HEK293 (cell line): ENCODE measurements around the gene EFEMP1.

Source experiments
- CTCF ChIA-PET: fragments of 350-600 bp; formaldehyde crosslinking; extraction: SDS; loops from one replicate; lab custom pipeline; 2021; ENCODE audit warnings: antibody characterized with exemption; lab: Yijun Ruan, JAX
- POLR2A ChIA-PET: fragments of 300-600 bp; formaldehyde crosslinking; extraction: SDS; loops from one replicate; lab custom pipeline; 2020; ENCODE audit warnings: antibody characterized with exemption, inconsistent platforms; lab: Yijun Ruan, JAX
- H3K27ac ChIP-seq: fragments of 200-500 bp; sonication (Bioruptor generic); 2 replicates; pipeline ENCODE4 v1.5.1; 2014; ENCODE audit warnings: low read depth, low read length, control low read depth, inconsistent platforms; ENCODE audit errors: extremely low read depth
- H3K36me3 ChIP-seq, 2 experiments: fragments of 200-500 bp in 1 of 2; sonication (Bioruptor generic) in 1 of 2; 1 replicate in 1 of 2; 2 replicates in 1 of 2; pipeline ENCODE4 v1.5.1; 2014 to 2017; ENCODE audit warnings: inconsistent platforms in 2 of 2, low read length in 2 of 2; ENCODE audit not compliant: control insufficient read depth in 2 of 2, insufficient read depth in 1 of 2
- H3K4me1 ChIP-seq: fragments of 200-500 bp; sonication (Bioruptor generic); 2 replicates; pipeline ENCODE4 v1.5.1; 2014; ENCODE audit warnings: mild to moderate bottlenecking, low read length, inconsistent platforms; ENCODE audit not compliant: control insufficient read depth, insufficient read depth
- H3K4me3 ChIP-seq: 2 replicates; pipeline ENCODE4 v1.5.1; 2011; ENCODE audit warnings: low read depth, mild to moderate bottlenecking, control low read depth, low read length, moderate library complexity
- H3K9me3 ChIP-seq: fragments of 200-500 bp; sonication (Bioruptor generic); 2 replicates; pipeline ENCODE4 v1.5.1; 2014; ENCODE audit warnings: low read depth, low read length, inconsistent platforms; ENCODE audit not compliant: control insufficient read depth, insufficient read depth
- GFI1B ChIP-seq: fragments of 450-650 bp; formaldehyde crosslinking; IDR thresholded peaks from 2 replicates; pipeline ENCODE4 v1.5.1; 2016; ENCODE audit warnings: missing biosample characterization, missing genetic modification characterization
- HOXA7 ChIP-seq: sonication (generic); formaldehyde crosslinking; IDR thresholded peaks from 2 replicates; pipeline ENCODE4 v1.8.1; 2022; ENCODE audit warnings: missing genetic modification reagents, borderline replicate concordance
- MEIS1 ChIP-seq: sonication (generic); formaldehyde crosslinking; IDR thresholded peaks from 2 replicates; pipeline ENCODE4 v1.8.1; 2022; ENCODE audit warnings: missing genetic modification reagents, mild to moderate bottlenecking, borderline replicate concordance
- PRDM1 ChIP-seq: fragments of 450-650 bp; formaldehyde crosslinking; IDR thresholded peaks from 2 replicates; pipeline ENCODE4; 2016; ENCODE audit warnings: missing biosample characterization, missing genetic modification characterization
- REPIN1 ChIP-seq: fragments of 450-650 bp; formaldehyde crosslinking; IDR thresholded peaks from 2 replicates; pipeline ENCODE4 v1.5.1; 2017; ENCODE audit warnings: missing biosample characterization, missing genetic modification characterization, low read depth
- TRIM28 ChIP-seq: IDR thresholded peaks from 2 replicates; pipeline ENCODE4 v1.6.1; 2011; ENCODE audit warnings: low read length, control low read depth, borderline replicate concordance
- ZBTB17 ChIP-seq: fragments of 450-650 bp; formaldehyde crosslinking; IDR thresholded peaks from 2 replicates; pipeline ENCODE4 v1.5.1; 2016; ENCODE audit warnings: missing biosample characterization, missing genetic modification characterization
- ZNF114 ChIP-seq: fragments of 450-650 bp; formaldehyde crosslinking; IDR thresholded peaks from 2 replicates; pipeline ENCODE4 v1.5.0; 2017; ENCODE audit warnings: missing biosample characterization, missing genetic modification characterization
- ZNF132 ChIP-seq: fragments of 450-650 bp; formaldehyde crosslinking; IDR thresholded peaks from 2 replicates; pipeline ENCODE4 v1.5.1; 2017; ENCODE audit warnings: missing biosample characterization, missing genetic modification characterization, borderline replicate concordance
- ZNF155 ChIP-seq: fragments of 450-650 bp; formaldehyde crosslinking; IDR thresholded peaks from 2 replicates; pipeline ENCODE4 v1.5.1; 2016; ENCODE audit warnings: missing biosample characterization, missing genetic modification characterization
- ZNF23 ChIP-seq: fragments of 450-650 bp; formaldehyde crosslinking; IDR thresholded peaks from 2 replicates; pipeline ENCODE4 v1.5.1; 2016; ENCODE audit warnings: missing biosample characterization, missing genetic modification characterization, borderline replicate concordance
- ZNF248 ChIP-seq: fragments of 450-650 bp; formaldehyde crosslinking; IDR thresholded peaks from 2 replicates; pipeline ENCODE4 v1.5.1; 2017; ENCODE audit warnings: missing biosample characterization, missing genetic modification characterization
- ZNF366 ChIP-seq: fragments of 450-650 bp; formaldehyde crosslinking; conservative IDR thresholded peaks from 2 replicates; pipeline ENCODE4 v1.5.1; 2016; ENCODE audit warnings: missing biosample characterization, missing genetic modification characterization
- ZNF391 ChIP-seq: fragments of 450-650 bp; formaldehyde crosslinking; IDR thresholded peaks from 2 replicates; pipeline ENCODE4 v1.5.1; 2016; ENCODE audit warnings: low read depth, missing biosample characterization, missing genetic modification characterization, borderline replicate concordance
- ZNF404 ChIP-seq: fragments of 450-650 bp; formaldehyde crosslinking; IDR thresholded peaks from 2 replicates; pipeline ENCODE4 v1.5.1; 2017; ENCODE audit warnings: missing biosample characterization, missing genetic modification characterization
- ZNF48 ChIP-seq: fragments of 450-650 bp; formaldehyde crosslinking; IDR thresholded peaks from 2 replicates; pipeline ENCODE4 v1.5.1; 2016; ENCODE audit warnings: missing biosample characterization, missing genetic modification characterization
- ZNF529 ChIP-seq: fragments of 450-650 bp; formaldehyde crosslinking; IDR thresholded peaks from 2 replicates; pipeline ENCODE4 v1.5.1; 2017; ENCODE audit warnings: missing genetic modification characterization, missing biosample characterization; ENCODE audit not compliant: insufficient replicate concordance
- ZNF624 ChIP-seq: fragments of 450-650 bp; formaldehyde crosslinking; IDR thresholded peaks from 2 replicates; pipeline ENCODE4 v1.5.1; 2017; ENCODE audit warnings: missing biosample characterization, missing genetic modification characterization
- ZNF629 ChIP-seq: fragments of 450-650 bp; formaldehyde crosslinking; IDR thresholded peaks from 2 replicates; pipeline ENCODE4 v1.5.1; 2017; ENCODE audit warnings: missing biosample characterization, missing genetic modification characterization
- ZNF645 ChIP-seq: fragments of 450-650 bp; formaldehyde crosslinking; IDR thresholded peaks from 2 replicates; pipeline ENCODE4; 2016; ENCODE audit warnings: missing biosample characterization, missing genetic modification characterization
- ZNF658 ChIP-seq: fragments of 450-650 bp; formaldehyde crosslinking; IDR thresholded peaks from 2 replicates; pipeline ENCODE4; 2016; ENCODE audit warnings: missing biosample characterization, missing genetic modification characterization
- ZNF677 ChIP-seq: fragments of 450-650 bp; IDR thresholded peaks from 2 replicates; pipeline ENCODE4 v1.5.0; 2018; ENCODE audit warnings: missing biosample characterization, mild to moderate bottlenecking, missing genetic modification characterization, moderate library complexity
- ZSCAN23 ChIP-seq: fragments of 450-650 bp; formaldehyde crosslinking; IDR thresholded peaks from 2 replicates; pipeline ENCODE4 v1.5.1; 2016; ENCODE audit warnings: missing biosample characterization, missing genetic modification characterization
- TF ChIP-seq, protein P1 (sequence below): fragments of 450-650 bp; formaldehyde crosslinking; IDR thresholded peaks from 2 replicates; pipeline ENCODE4 v1.5.1; 2016; ENCODE audit warnings: missing biosample characterization, missing genetic modification characterization
- TF ChIP-seq, protein P2 (sequence below): fragments of 450-650 bp; formaldehyde crosslinking; IDR thresholded peaks from 2 replicates; pipeline ENCODE4 v1.5.1; 2016; ENCODE audit warnings: missing biosample characterization, missing genetic modification characterization, borderline replicate concordance
- TF ChIP-seq, protein P3 (sequence below): fragments of 450-650 bp; formaldehyde crosslinking; IDR thresholded peaks from 2 replicates; pipeline ENCODE4 v1.5.1; 2017; ENCODE audit warnings: missing biosample characterization, missing genetic modification characterization

The EFEMP1 gene

GRCh38 chr2:55875434-55876135 lies 48.0 kb downstream of the EFEMP1 start:
- POLR2A ChIA-PET: no interaction called here

DNA sequence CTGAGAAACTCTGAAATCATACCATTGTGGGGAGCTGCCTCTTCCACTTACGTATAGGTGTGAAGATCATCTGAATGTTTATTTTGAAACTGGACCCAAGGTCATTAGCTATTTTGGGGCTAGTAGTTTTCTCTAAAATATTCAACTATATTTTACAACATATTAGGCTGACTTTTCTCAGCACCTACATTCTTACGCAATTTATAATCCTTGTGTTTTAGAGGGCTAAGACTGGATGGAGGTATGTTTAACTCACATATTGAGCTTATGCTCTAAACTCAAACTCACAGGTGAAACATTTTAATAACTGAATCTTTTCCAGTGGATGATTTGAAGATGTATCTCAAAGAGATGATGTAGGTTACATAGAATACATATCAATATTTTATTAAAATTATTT lies 49.2 kb downstream of the EFEMP1 start:
- no peaks in the 10 kb centered on the region for H3K4me1 ChIP-seq
- TF ChIP-seq GFI1B (tag by site-specific recombination): no peak
- TF ChIP-seq ZNF629 (tag by site-specific recombination): no peak
- TF ChIP-seq ZNF529: no peak
- TF ChIP-seq ZNF366 (tag by site-specific recombination): no peak
- TF ChIP-seq ZNF404 (tag by site-specific recombination): no peak
- TF ChIP-seq ZNF23 (tag by site-specific recombination): no peak
- TF ChIP-seq ZNF624: no peak
- TF ChIP-seq ZNF132: no peak
- no peak for TF ChIP-seq ZNF248 (tag by site-specific recombination)
- H3K9me3 ChIP-seq: no peaks in the 10 kb centered on the region
- H3K27ac ChIP-seq: no peak overlapping the region
- ChIA-PET POLR2A (interaction anchor here (0.7 kb wide), 1 partner anchor 12 kb away, joined by 3 read pairs; no protein-coding TSS in a partner anchor), CTCF (no interaction called here)
- no peaks in the 10 kb centered on the region for H3K36me3 ChIP-seq
- no peak overlapping the region for H3K4me3 ChIP-seq

More at GRCh38 chr2:55875434-55876135, 48.0 kb downstream of the EFEMP1 start:
- CTCF ChIA-PET: interaction anchor here (0.5 to 0.9 kb wide), 3 partner anchors 85 to 1621 kb away, joined by 3 read pairs; no protein-coding TSS in a partner anchor
- Histone ChIP-seq H3K9me3 (no peaks in the 10 kb centered on the region), H3K4me1 (no peaks in the 10 kb centered on the region), H3K36me3 (no peaks in the 10 kb centered on the region), H3K27ac (no peak overlapping the region), H3K4me3 (no peak overlapping the region)
- no peak for TF ChIP-seq ZNF391
- TF ChIP-seq, protein P1, sequence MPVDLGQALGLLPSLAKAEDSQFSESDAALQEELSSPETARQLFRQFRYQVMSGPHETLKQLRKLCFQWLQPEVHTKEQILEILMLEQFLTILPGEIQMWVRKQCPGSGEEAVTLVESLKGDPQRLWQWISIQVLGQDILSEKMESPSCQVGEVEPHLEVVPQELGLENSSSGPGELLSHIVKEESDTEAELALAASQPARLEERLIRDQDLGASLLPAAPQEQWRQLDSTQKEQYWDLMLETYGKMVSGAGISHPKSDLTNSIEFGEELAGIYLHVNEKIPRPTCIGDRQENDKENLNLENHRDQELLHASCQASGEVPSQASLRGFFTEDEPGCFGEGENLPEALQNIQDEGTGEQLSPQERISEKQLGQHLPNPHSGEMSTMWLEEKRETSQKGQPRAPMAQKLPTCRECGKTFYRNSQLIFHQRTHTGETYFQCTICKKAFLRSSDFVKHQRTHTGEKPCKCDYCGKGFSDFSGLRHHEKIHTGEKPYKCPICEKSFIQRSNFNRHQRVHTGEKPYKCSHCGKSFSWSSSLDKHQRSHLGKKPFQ: no peak
- no peak for TF ChIP-seq PRDM1 (tag by site-specific recombination)
- no peak for TF ChIP-seq ZNF645 (tag by site-specific recombination)
- no peak for TF ChIP-seq ZNF48 (tag by site-specific recombination)
- TF ChIP-seq, protein P2, sequence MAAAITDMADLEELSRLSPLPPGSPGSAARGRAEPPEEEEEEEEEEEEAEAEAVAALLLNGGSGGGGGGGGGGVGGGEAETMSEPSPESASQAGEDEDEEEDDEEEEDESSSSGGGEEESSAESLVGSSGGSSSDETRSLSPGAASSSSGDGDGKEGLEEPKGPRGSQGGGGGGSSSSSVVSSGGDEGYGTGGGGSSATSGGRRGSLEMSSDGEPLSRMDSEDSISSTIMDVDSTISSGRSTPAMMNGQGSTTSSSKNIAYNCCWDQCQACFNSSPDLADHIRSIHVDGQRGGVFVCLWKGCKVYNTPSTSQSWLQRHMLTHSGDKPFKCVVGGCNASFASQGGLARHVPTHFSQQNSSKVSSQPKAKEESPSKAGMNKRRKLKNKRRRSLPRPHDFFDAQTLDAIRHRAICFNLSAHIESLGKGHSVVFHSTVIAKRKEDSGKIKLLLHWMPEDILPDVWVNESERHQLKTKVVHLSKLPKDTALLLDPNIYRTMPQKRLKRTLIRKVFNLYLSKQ (tag by site-specific recombination): no peak
- TF ChIP-seq ZNF658 (tag by site-specific recombination): no peak

DNA sequence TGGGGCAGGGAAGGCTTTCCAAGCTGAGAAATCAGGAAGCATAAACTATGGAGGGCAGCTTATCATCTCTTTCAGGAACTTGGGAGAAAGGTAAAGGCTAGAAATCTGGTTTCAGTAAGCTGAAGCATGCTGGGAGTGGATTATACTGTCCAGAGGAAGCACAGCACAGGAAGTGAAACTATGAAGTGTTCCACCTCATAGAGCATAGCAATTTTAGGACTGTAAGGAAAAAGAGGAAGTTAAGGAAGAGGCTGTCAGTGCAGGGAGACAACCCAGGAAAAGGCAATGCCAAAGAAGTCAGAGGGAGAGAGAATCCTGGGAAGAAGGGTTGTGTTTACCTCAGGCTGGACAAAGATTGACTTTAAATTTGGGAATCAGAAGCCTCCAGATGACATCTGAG lies 51.9 kb downstream of the EFEMP1 start:
- ChIA-PET CTCF (no interaction called here), POLR2A (no interaction called here)
- TF ChIP-seq ZNF677 (no peak), ZSCAN23 (tag by site-specific recombination) (no peak), REPIN1 (tag by site-specific recombination) (no peak), MEIS1 (CRISPR knock-in tag) (no peak), TRIM28 (no peak), HOXA7 (CRISPR knock-in tag) (no peak), ZNF114 (no peak), ZNF391 (no peak), ZNF155 (no peak), ZBTB17 (no peak)
- TF ChIP-seq, protein P3, sequence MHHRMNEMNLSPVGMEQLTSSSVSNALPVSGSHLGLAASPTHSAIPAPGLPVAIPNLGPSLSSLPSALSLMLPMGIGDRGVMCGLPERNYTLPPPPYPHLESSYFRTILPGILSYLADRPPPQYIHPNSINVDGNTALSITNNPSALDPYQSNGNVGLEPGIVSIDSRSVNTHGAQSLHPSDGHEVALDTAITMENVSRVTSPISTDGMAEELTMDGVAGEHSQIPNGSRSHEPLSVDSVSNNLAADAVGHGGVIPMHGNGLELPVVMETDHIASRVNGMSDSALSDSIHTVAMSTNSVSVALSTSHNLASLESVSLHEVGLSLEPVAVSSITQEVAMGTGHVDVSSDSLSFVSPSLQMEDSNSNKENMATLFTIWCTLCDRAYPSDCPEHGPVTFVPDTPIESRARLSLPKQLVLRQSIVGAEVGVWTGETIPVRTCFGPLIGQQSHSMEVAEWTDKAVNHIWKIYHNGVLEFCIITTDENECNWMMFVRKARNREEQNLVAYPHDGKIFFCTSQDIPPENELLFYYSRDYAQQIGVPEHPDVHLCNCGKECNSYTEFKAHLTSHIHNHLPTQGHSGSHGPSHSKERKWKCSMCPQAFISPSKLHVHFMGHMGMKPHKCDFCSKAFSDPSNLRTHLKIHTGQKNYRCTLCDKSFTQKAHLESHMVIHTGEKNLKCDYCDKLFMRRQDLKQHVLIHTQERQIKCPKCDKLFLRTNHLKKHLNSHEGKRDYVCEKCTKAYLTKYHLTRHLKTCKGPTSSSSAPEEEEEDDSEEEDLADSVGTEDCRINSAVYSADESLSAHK (tag by site-specific recombination): no peak
- Histone ChIP-seq H3K9me3 (no peaks in the 10 kb centered on the region), H3K27ac (no peak overlapping the region), H3K36me3 (no peaks in the 10 kb centered on the region), H3K4me1 (no peaks in the 10 kb centered on the region), H3K4me3 (no peak overlapping the region)
